CD8-positive, alpha-beta memory T cell (primary cell): Measurements from ENCODE around the gene SNX1. TPM values are rescaled to one million over a fixed set of nuclear protein-coding genes. Genes with fewer than 3 reads are reported as not detected.
A peak's percentile ranks its signal among the peaks of the same experiment; 100 is the strongest.

Experiments used
- CTCF ChIA-PET: fragments of 350-600 bp; sonication (Branson Sonifier 250); formaldehyde crosslinking; loops from one replicate; lab custom pipeline; 2021; ENCODE audit warnings: antibody characterized with exemption; lab: Charles Lee
- POLR2A ChIA-PET: fragments of 350-600 bp; sonication (Branson Sonifier 250); formaldehyde crosslinking; loops from one replicate; lab custom pipeline; 2021; ENCODE audit warnings: antibody characterized with exemption; lab: Charles Lee
- DNase-seq, 5 donors: peaks; one replicate each; pipeline versions ENCODE4 v3.0.0 to v3.0.0-alpha.2; 2020 to 2022; ENCODE audit warnings: mixed read lengths in 1 of 5
- H3K27ac ChIP-seq: one replicate; pipeline ENCODE4 v1.7.0; 2013; ENCODE audit warnings: low read depth, mild to moderate bottlenecking, low read length, moderate library complexity
- H3K27me3 ChIP-seq: 2 replicates; pipeline ENCODE4 v1.7.0; 2013; ENCODE audit warnings: low read length, mild to moderate bottlenecking; ENCODE audit not compliant: insufficient read depth, poor library complexity, severe bottlenecking
- H3K36me3 ChIP-seq: 2 replicates; pipeline ENCODE4 v1.7.0; 2013; ENCODE audit warnings: mild to moderate bottlenecking, low read length, moderate library complexity; ENCODE audit not compliant: insufficient read depth
- H3K4me1 ChIP-seq: 2 replicates; pipeline ENCODE4 v1.7.0; 2013; ENCODE audit warnings: mild to moderate bottlenecking, low read length, moderate library complexity; ENCODE audit not compliant: insufficient read depth
- H3K4me3 ChIP-seq: 2 replicates; pipeline ENCODE4 v1.7.0; 2013; ENCODE audit warnings: mild to moderate bottlenecking, low read length
- H3K9me3 ChIP-seq: 2 replicates; pipeline ENCODE4 v1.7.0; 2013; ENCODE audit warnings: mild to moderate bottlenecking, low read length
- H3K27ac Mint-ChIP-seq, 8 donors: one replicate each; pipeline ENCODE4 v1.8.0; 2020 to 2021; ENCODE audit warnings: mixed read lengths in 8 of 8, mild to moderate bottlenecking in 6 of 8, inconsistent platforms in 3 of 8, moderate library complexity in 3 of 8
- H3K27me3 Mint-ChIP-seq, 2 donors: one replicate each; pipeline ENCODE4 v1.8.0; 2020 to 2021; ENCODE audit warnings: mixed read lengths in 2 of 2, mild to moderate bottlenecking in 1 of 2, moderate library complexity in 1 of 2
- H3K36me3 Mint-ChIP-seq, 3 donors: one replicate each; pipeline ENCODE4 v1.8.0; 2020 to 2021; ENCODE audit warnings: mixed read lengths in 3 of 3, inconsistent platforms in 1 of 3, mild to moderate bottlenecking in 1 of 3
- H3K4me1 Mint-ChIP-seq, 3 donors: one replicate each; pipeline ENCODE4 v1.8.0; 2020 to 2021; ENCODE audit warnings: mixed read lengths in 3 of 3, inconsistent platforms in 1 of 3, mild to moderate bottlenecking in 1 of 3
- H3K4me3 Mint-ChIP-seq, 7 donors: one replicate each; pipeline ENCODE4 v1.8.0; 2020 to 2021; ENCODE audit warnings: mixed read lengths in 7 of 7, mild to moderate bottlenecking in 6 of 7, moderate library complexity in 4 of 7, inconsistent platforms in 2 of 7
- H3K9me3 Mint-ChIP-seq, 5 donors: one replicate each; pipeline ENCODE4 v1.8.0; 2020 to 2022; ENCODE audit warnings: mixed read lengths in 5 of 5, mild to moderate bottlenecking in 3 of 5, moderate library complexity in 2 of 5, inconsistent platforms in 1 of 5
- polyA plus RNA-seq: library from polyadenylated mRNA; unstranded; fragments of 300-500 nt; fragmentation: Illumina TruSeq; gene quantifications from one replicate; pipeline ENCODE4 v1.2.3, GENCODE V29; 2021
- total RNA-seq, 2 experiments: library from RNA; stranded (reverse); gene quantifications; one replicate each; pipeline ENCODE4 v1.2.3, GENCODE V29; 2021

Gene SNX1
- total and polyA plus RNA-seq, 3 experiments from 2014 or later, result 63.4 to 93.6 (median 90.1) TPM

- H3K4me1 ChIP-seq, result no peaks in the 10 kb centered on the region
- H3K4me3 ChIP-seq, result no peak overlapping the region
- DNase-seq, result no peak
- H3K36me3 ChIP-seq, result no peaks in the 10 kb centered on the region
- Mint-ChIP-seq H3K4me3 (peak overlapping the region in 6 of 7 donors; percentile 17 to 78 (median 70)), H3K9me3 (no peaks in the 10 kb centered on the region), H3K27me3 (no peaks in the 10 kb centered on the region), H3K4me1 (peaks cover 8 to 19% (median 17%) of the 10 kb centered on the region in 3 donors), H3K27ac (peak overlapping the region in 7 of 8 donors; percentile 2 to 88 (median 67)), H3K36me3 (peaks cover 0 to 41% (median 9%) of the 10 kb centered on the region in 3 donors)
- ChIA-PET POLR2A (no interaction called here), CTCF (no interaction called here)
- no peaks in the 10 kb centered on the region for H3K27me3 ChIP-seq
- no peaks in the 10 kb centered on the region for H3K9me3 ChIP-seq
- H3K27ac ChIP-seq, result no peak overlapping the region
These were observed 91.8 kb downstream of the SNX1 start for GRCh38 chr15:64187396-64188191.

Other genes starting within 250 kb of the SNX1 start
- gene DAPK2, start 49.5 kb upstream of the SNX1 start, total RNA-seq, result 1 to 10 TPM; 4.4 to 5.5 TPM
- 2.2 TPM for gene DAPK2, start 49.5 kb upstream of the SNX1 start, polyA plus RNA-seq
- gene CIAO2A, start 2.1 kb upstream of the SNX1 start, total RNA-seq, result 10 to 100 TPM; 68.0 to 68.7 TPM
- 78.1 TPM for gene CIAO2A, start 2.1 kb upstream of the SNX1 start, polyA plus RNA-seq
- gene SNX22, start 55.7 kb downstream of the SNX1 start, total RNA-seq, result under 1 TPM; 0.40 to 0.61 TPM
- gene SNX22, start 55.7 kb downstream of the SNX1 start, polyA plus RNA-seq, result 0.90 TPM
- gene PPIB, start 67.0 kb downstream of the SNX1 start, total RNA-seq, result 100 to 1,000 TPM; 384 to 385 TPM
- 715 TPM for gene PPIB, start 67.0 kb downstream of the SNX1 start, polyA plus RNA-seq